ENCODE data around the gene COL6A5.
A peak's percentile ranks its signal among the peaks of the same experiment; 100 is the strongest.
"Not testable (repeated sequence)": the region's sequence is repeated elsewhere in the genome, so short reads cannot be mapped to it uniquely, and the experiment has no call there.

The COL6A5 gene

GRCh38 chr3:130345487-130346079 lies at the start of gene COL6A5:
COL6A5 (plus strand) TSS chr3:130345672; CDS start chr3:130373639, 27,967 bp downstream.
- no peak for DNase-seq

GRCh38 chr3:130299531-130299930 lies 45.9 kb upstream of the COL6A5 start:
- no peak for DNase-seq

- no peak for DNase-seq
These were observed 44.6 kb upstream of the COL6A5 start for GRCh38 chr3:130300888-130301287.

GRCh38 chr3:130310109-130310508 lies 35.4 kb upstream of the COL6A5 start:
- DNase-seq = no peak

GRCh38 chr3:130312374-130312773 lies 33.1 kb upstream of the COL6A5 start:
- no peak for DNase-seq

- no peak for DNase-seq
These were observed 29.3 kb upstream of the COL6A5 start for GRCh38 chr3:130316169-130316568.

GRCh38 chr3:130323503-130323902 lies 22.0 kb upstream of the COL6A5 start:
- no peak for DNase-seq

- no peak for DNase-seq
These were observed 4.7 kb upstream of the COL6A5 start for GRCh38 chr3:130340766-130341165.

- DNase-seq = no peak
These were observed 4.1 kb upstream of the COL6A5 start for GRCh38 chr3:130341388-130341787.

GRCh38 chr3:130341882-130342281 lies 3.6 kb upstream of the COL6A5 start:
- DNase-seq = no peak

- DNase-seq = no peak
These were observed 2.4 kb upstream of the COL6A5 start for GRCh38 chr3:130342821-130343661.

- not testable (repeated sequence) for DNase-seq
These were observed 2.8 kb downstream of the COL6A5 start for GRCh38 chr3:130348258-130348657.

- DNase-seq = no peak
These were observed 9.0 kb downstream of the COL6A5 start for GRCh38 chr3:130354430-130354829.

GRCh38 chr3:130374033-130374432 lies 28.6 kb downstream of the COL6A5 start:
- peak; percentile 6 for DNase-seq

GRCh38 chr3:130374908-130375307 lies 29.4 kb downstream of the COL6A5 start:
- DNase-seq = no peak

GRCh38 chr3:130377960-130378676 lies 32.6 kb downstream of the COL6A5 start:
- DNase-seq = no peak

- DNase-seq = no peak
These were observed 33.3 kb downstream of the COL6A5 start for GRCh38 chr3:130378677-130379191.

GRCh38 chr3:130379274-130379673 lies 33.8 kb downstream of the COL6A5 start:
- no peak for DNase-seq

GRCh38 chr3:130380398-130380797 lies 34.9 kb downstream of the COL6A5 start:
- DNase-seq = no peak

- no peak for DNase-seq
These were observed 38.0 kb downstream of the COL6A5 start for GRCh38 chr3:130383424-130383823.

- DNase-seq = no peak
These were observed 39.1 kb downstream of the COL6A5 start for GRCh38 chr3:130384476-130385025.

GRCh38 chr3:130386604-130387263 lies 41.3 kb downstream of the COL6A5 start:
- DNase-seq = no peak

Measured in NCI-H2029 treated with DMSO at 0.1 percent for 48 hours (cell line).